Renal cortex interstitium (tissue), 15 donors: ENCODE measurements around the gene TBC1D3L. TPM values are rescaled to one million over a fixed set of nuclear protein-coding genes. Genes with fewer than 3 reads are reported as not detected.
"Not testable (repeated sequence)": the region's sequence is repeated elsewhere in the genome, so short reads cannot be mapped to it uniquely, and the experiment has no call there.

Experiments used
- DNase-seq, 11 donors: peaks; one replicate each; pipeline ENCODE4 v3.0.0-alpha.2; 2013; ENCODE audit warnings: low read depth in 9 of 11, low spot score in 4 of 11; ENCODE audit errors: extremely low read depth in 1 of 11
- long read RNA-seq, 16 experiments: transcript quantifications; one replicate each; lab custom pipeline, GENCODE V29; 2026
- polyA plus RNA-seq, 3 donors: library from polyadenylated mRNA; unstranded; fragments of 120-200 nt; gene quantifications; one replicate each; pipeline ENCODE4 v1.2.1, GENCODE V29; 2013; ENCODE audit not compliant: insufficient read length in 3 of 3

TBC1D3L gene
- polyA plus RNA-seq: 10 to 100 TPM; 14.5 to 30.3 (median 24.0) TPM
- long read RNA-seq, donor 1: 0 reads
- long read RNA-seq, donor 2: 0 reads
- long read RNA-seq, donor 3: 0 reads
- long read RNA-seq, donor 4: 0 reads
- long read RNA-seq, donor 5: 0 reads
- long read RNA-seq, donor 6: 0 reads
- long read RNA-seq, donor 7: 0 reads
- long read RNA-seq, donor 8: 0 reads
- long read RNA-seq, donor 9: 0 reads
- long read RNA-seq, donor 10: 0 reads
- long read RNA-seq, donor 11: 0 reads
- long read RNA-seq, donor 12: 0 reads
- long read RNA-seq, donor 13: 0 reads
- long read RNA-seq, donor 14: 0 reads
- long read RNA-seq, donor 15: 0 reads
- long read RNA-seq, donor 16, partial matches to known transcripts: 9 of 9 reads
- long read RNA-seq, donor 16, other reads (novel, unspliced or antisense): 0 of 9 reads

GRCh38 chr17:37988960-37989359, at the start of gene TBC1D3L:
Gene TBC1D3L (minus strand): TSS chr17:37989060. CDS start chr17:37987520, 1,540 bp downstream.
- not testable (repeated sequence) for DNase-seq

- DNase-seq: not testable (repeated sequence)
Observed at GRCh38 chr17:38003676-38004075, 14.8 kb upstream of the TBC1D3L start, which contains the start of gene TBC1D3D. Gene TBC1D3D (plus strand): TSS chr17:38003976. CDS start chr17:38005561, 1,585 bp downstream.

Other genes starting within 250 kb of the TBC1D3L start
- gene HNF1B, start 244.0 kb downstream of the TBC1D3L start, polyA plus RNA-seq: 100 to 1,000 TPM; 115 to 121 (median 120) TPM
- gene TBC1D3K, start 64.6 kb downstream of the TBC1D3L start, polyA plus RNA-seq: not detected
- 1 to 10 TPM in 2 of 3 donors, not detected in 1; 1.2 to 1.4 TPM for gene TBC1D3D, start 14.9 kb upstream of the TBC1D3L start, polyA plus RNA-seq
- not detected for gene TBC1D3C, start 79.6 kb upstream of the TBC1D3L start, polyA plus RNA-seq
- gene TBC1D3E, start 138.9 kb upstream of the TBC1D3L start, polyA plus RNA-seq: not detected
- gene TBC1D3, start 203.5 kb upstream of the TBC1D3L start, polyA plus RNA-seq: not detected